Activated T-helper 17 cell treated with anti-CD3 and anti-CD28 coated beads, Interleukin-2, amount 50 U/mL, for 72 hours (primary cell): Measurements from ENCODE around the gene MPO. TPM values are rescaled to one million over a fixed set of nuclear protein-coding genes. Genes with fewer than 3 reads are reported as not detected.

ENCODE experiments used
- ATAC-seq: fragments of 150-1000 bp; cut with Tn5 transposase; replicated peaks from 2 replicates; pipeline ENCODE4 v1.10.0; 2021; ENCODE audit warnings: mild to moderate bottlenecking, moderate library complexity
- H3K27ac Mint-ChIP-seq: one replicate; pipeline ENCODE4 v1.8.0; 2022; ENCODE audit warnings: mixed read lengths
- H3K27me3 Mint-ChIP-seq: one replicate; pipeline ENCODE4 v1.8.0; 2022; ENCODE audit warnings: mixed read lengths
- H3K36me3 Mint-ChIP-seq: one replicate; pipeline ENCODE4 v1.8.0; 2022; ENCODE audit warnings: low read depth, mild to moderate bottlenecking, mixed read lengths
- H3K4me1 Mint-ChIP-seq: one replicate; pipeline ENCODE4 v1.8.0; 2022; ENCODE audit warnings: mixed read lengths
- H3K4me3 Mint-ChIP-seq: one replicate; pipeline ENCODE4 v1.8.0; 2022; ENCODE audit warnings: mild to moderate bottlenecking, mixed read lengths
- H3K9me3 Mint-ChIP-seq: one replicate; pipeline ENCODE4 v1.8.0; 2022; ENCODE audit warnings: mixed read lengths
- total RNA-seq, 2 donors: library from RNA; stranded (reverse); gene quantifications; one replicate each; pipeline ENCODE4 v1.2.3, GENCODE V29; 2022

The MPO gene
- total RNA-seq, 2 donors from 2014 or later = 1.2 to 2.0 TPM

DNA sequence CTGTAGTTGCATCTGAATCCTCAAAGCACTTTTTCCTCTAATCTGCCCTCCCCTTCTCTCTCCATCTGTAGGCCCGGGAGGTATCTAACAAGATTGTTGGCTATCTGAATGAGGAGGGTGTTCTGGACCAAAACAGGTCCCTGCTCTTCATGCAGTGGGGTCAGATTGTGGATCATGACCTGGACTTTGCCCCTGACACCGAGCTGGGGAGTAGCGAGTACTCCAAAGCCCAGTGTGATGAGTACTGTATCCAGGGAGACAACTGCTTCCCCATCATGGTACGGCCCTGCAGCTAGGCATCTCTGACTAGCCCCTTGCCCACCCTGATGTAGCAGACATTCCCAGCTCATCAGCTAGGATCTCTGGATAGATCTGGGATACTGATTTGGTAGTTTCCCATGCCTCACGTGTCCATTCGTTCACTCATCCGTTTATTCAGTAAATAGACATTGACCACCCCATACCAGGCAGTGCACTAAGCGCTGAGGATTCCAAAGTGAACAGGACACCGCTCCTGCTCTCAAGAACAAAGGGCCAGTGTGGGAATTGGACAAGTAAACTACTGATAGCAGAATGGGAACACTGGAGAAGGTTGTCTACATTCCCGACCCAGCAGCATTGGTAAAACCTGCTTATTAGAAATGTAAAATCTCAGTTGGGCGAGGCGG, 30.3 kb downstream of the MPO start:
- no peaks in the 10 kb centered on the region for H3K36me3 Mint-ChIP-seq
- H3K27me3 Mint-ChIP-seq = peaks cover 13% of the 10 kb centered on the region
- ATAC-seq = no peak
- H3K9me3 Mint-ChIP-seq = no peaks in the 10 kb centered on the region
- H3K4me1 Mint-ChIP-seq = no peaks in the 10 kb centered on the region
- H3K4me3 Mint-ChIP-seq = peak overlapping the region; percentile 57
- H3K27ac Mint-ChIP-seq = peak overlapping the region; percentile 80

DNA sequence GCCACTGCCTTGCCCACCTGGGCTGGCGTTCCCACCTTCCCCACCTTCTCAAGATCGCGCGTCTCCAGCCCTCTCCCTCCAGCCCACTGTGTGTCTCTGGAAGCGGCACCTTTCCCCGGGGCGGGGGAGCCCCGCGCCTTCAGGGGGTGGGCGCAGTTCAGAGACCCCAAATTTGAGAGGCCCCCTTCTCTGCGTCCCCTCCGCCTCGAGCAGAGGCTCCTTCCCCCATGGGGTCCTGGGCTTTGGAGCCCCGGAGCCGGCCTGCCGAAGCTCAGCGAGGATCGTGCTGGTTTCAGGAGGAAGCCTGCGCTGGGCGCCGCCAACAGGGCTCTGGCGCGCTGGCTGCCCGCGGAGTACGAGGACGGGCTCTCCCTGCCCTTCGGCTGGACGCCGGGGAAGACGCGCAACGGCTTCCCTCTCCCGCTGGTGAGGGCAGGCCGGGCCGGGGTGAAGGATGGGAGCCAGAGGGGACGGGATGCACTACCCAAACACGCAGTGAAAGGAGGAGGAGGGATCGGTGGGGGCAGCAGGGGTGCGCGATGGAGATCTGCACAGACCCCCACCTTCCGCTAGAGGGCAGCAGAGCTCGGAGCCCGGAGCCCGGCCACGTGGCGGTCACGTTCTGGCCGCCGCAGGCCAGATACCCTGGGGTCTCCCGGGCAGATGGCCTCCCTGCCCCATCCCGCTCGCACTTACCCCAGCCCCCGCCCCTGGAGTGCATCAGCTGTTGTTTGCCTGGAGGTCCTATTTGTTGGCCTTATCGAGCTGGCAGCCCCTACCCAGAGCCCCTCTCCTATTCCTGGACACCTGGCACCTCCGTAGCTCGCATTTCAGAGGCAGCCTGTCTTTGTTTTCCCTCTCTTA, 31.2 kb downstream of the MPO start:
- H3K4me3 Mint-ChIP-seq = peak overlapping the region; percentile 57
- peaks cover 11% of the 10 kb centered on the region for H3K27me3 Mint-ChIP-seq
- ATAC-seq = peak; percentile 85
- no peaks in the 10 kb centered on the region for H3K36me3 Mint-ChIP-seq
- no peaks in the 10 kb centered on the region for H3K4me1 Mint-ChIP-seq
- H3K9me3 Mint-ChIP-seq = no peaks in the 10 kb centered on the region
- H3K27ac Mint-ChIP-seq = peak overlapping the region; percentile 80

DNA sequence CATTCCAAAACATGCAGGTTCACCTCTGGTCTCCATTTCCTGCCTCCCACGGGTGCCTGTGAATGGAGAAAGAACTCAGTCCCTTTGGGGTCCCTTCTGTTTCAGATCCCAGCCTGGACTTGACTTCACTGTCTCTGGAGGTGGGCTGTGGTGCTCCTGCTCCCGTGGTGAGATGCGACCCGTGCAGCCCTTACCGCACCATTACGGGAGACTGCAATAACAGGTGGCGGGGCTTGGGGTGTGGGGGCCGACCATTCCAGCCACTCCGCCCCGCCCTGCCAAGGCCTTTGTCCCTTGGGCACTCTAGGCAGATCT, 31.8 kb downstream of the MPO start:
- Mint-ChIP-seq H3K9me3 (no peaks in the 10 kb centered on the region), H3K27me3 (peaks cover 14% of the 10 kb centered on the region), H3K27ac (no peak overlapping the region), H3K36me3 (no peaks in the 10 kb centered on the region), H3K4me1 (peaks cover 3% of the 10 kb centered on the region), H3K4me3 (peak overlapping the region; percentile 57)
- ATAC-seq = no peak

- peaks cover 5% of the 10 kb centered on the region for H3K4me1 Mint-ChIP-seq
- no peak overlapping the region for H3K27ac Mint-ChIP-seq
- H3K36me3 Mint-ChIP-seq = no peaks in the 10 kb centered on the region
- no peaks in the 10 kb centered on the region for H3K9me3 Mint-ChIP-seq
- H3K4me3 Mint-ChIP-seq = no peak overlapping the region
- ATAC-seq = peak; percentile 17
- H3K27me3 Mint-ChIP-seq = peaks cover 20% of the 10 kb centered on the region
Measured at GRCh38 chr17:58247511-58248363, 33.0 kb downstream of the MPO start.

DNA sequence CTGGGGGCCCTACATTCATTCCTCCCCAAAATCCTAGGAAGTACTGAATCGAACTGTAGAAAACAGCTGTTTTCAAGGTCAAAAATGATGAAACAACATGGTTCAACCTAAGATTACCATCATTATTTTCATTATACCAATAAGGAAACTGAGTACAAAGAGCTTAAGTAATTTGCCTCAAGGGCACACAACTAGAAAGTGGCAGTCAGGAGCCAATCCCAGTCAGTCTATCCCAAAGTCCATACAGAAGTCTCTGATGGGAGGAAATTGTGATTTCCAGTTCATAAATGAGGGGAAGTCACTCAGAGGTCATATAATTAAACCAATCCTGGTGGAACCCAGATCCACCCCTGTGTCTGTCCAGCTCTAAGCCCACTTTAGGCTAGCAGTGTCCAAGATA, 34.0 kb downstream of the MPO start:
- peaks cover 20% of the 10 kb centered on the region for H3K27me3 Mint-ChIP-seq
- no peak overlapping the region for H3K27ac Mint-ChIP-seq
- no peaks in the 10 kb centered on the region for H3K9me3 Mint-ChIP-seq
- H3K36me3 Mint-ChIP-seq = no peaks in the 10 kb centered on the region
- no peak for ATAC-seq
- peaks cover 5% of the 10 kb centered on the region for H3K4me1 Mint-ChIP-seq
- H3K4me3 Mint-ChIP-seq = no peak overlapping the region

- no peak overlapping the region for H3K27ac Mint-ChIP-seq
- H3K4me3 Mint-ChIP-seq = no peak overlapping the region
- H3K9me3 Mint-ChIP-seq = no peaks in the 10 kb centered on the region
- no peaks in the 10 kb centered on the region for H3K36me3 Mint-ChIP-seq
- no peak for ATAC-seq
- peaks cover 23% of the 10 kb centered on the region for H3K27me3 Mint-ChIP-seq
- peaks cover 5% of the 10 kb centered on the region for H3K4me1 Mint-ChIP-seq
Measured at GRCh38 chr17:58246104-58246740, 34.5 kb downstream of the MPO start.

DNA sequence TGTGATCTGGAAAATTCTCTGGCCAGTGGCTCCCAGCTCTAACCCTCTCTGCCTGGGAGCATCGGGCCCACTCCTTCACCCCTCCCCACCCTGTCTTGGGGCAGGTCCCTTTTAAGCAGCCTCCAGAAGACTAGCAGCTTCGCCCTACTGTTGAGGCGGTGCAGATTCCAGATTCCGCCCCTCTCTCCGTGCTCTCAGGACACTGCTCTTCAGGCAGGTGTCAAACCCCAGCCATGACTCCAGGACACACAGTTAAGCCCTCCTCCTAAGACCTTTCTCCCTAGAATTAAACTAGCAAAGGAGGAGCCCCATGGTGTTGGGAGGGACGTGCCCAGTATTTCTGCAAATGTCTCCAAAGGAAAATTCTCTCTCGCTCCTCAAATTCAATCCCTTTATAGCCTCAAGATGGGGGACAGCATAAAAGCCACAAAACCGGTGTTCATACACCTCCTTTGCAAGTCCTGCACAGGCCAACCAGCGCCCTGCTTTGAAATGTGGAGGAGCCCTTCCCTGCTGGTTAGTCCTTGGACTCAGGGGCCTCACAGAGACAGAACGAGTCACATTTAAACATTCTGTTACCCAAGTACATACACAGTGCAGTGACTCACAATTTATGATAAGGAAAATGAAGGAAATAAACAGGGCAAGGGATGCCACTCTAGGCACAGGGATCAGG, 35.2 kb downstream of the MPO start:
- Mint-ChIP-seq H3K27ac (no peak overlapping the region), H3K4me3 (no peak overlapping the region), H3K36me3 (no peaks in the 10 kb centered on the region), H3K27me3 (peaks cover 26% of the 10 kb centered on the region), H3K9me3 (no peaks in the 10 kb centered on the region), H3K4me1 (peaks cover 5% of the 10 kb centered on the region)
- no peak for ATAC-seq

GRCh38 chr17:58244963-58245362, 35.8 kb downstream of the MPO start:
- Mint-ChIP-seq H3K36me3 (no peaks in the 10 kb centered on the region), H3K4me3 (no peak overlapping the region), H3K27me3 (peaks cover 27% of the 10 kb centered on the region), H3K9me3 (no peaks in the 10 kb centered on the region), H3K4me1 (peaks cover 5% of the 10 kb centered on the region), H3K27ac (no peak overlapping the region)
- no peak for ATAC-seq

GRCh38 chr17:58242171-58242784, 38.5 kb downstream of the MPO start:
- Mint-ChIP-seq H3K9me3 (no peaks in the 10 kb centered on the region), H3K4me3 (no peak overlapping the region), H3K27ac (no peak overlapping the region), H3K4me1 (peaks cover 5% of the 10 kb centered on the region), H3K27me3 (peaks cover 37% of the 10 kb centered on the region), H3K36me3 (no peaks in the 10 kb centered on the region)
- ATAC-seq = peak; percentile 95

GRCh38 chr17:58239987-58240386, 40.7 kb downstream of the MPO start:
- Mint-ChIP-seq H3K27me3 (peaks cover 37% of the 10 kb centered on the region), H3K27ac (no peak overlapping the region), H3K9me3 (no peaks in the 10 kb centered on the region), H3K4me3 (no peak overlapping the region), H3K36me3 (no peaks in the 10 kb centered on the region), H3K4me1 (peaks cover 5% of the 10 kb centered on the region)
- ATAC-seq = no peak

DNA sequence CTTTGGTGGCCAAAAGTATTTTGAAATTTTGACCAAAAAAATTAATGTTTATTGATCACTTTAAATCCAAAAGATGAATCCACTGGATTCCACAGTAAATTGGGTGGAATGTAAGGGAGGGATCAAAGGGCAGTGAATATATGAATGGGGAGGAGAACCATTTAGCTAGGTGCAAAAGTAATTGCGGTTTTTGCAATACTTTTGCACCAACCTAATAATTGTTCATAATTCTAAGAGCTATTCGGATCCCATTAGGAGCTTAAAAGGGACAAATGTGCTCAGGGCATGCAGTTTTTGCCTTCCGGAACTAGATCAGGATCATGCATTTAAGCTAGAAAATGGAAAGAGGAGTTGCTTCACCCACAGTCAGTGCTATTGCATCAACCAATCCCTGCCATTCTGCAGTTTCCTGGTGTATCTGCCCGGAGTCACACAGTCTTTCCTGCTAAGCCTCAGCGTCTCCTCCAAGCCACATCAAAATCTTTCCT, 42.5 kb downstream of the MPO start, which contains the start of gene LPO:
Gene LPO (plus strand): TSS at position 438 of the 488 bp plus-strand sequence. CDS start 4,396 bp downstream, outside the sequence.
- Mint-ChIP-seq H3K4me1 (no peaks in the 10 kb centered on the region), H3K36me3 (no peaks in the 10 kb centered on the region), H3K27me3 (peaks cover 30% of the 10 kb centered on the region), H3K27ac (no peak within 1 kb of the TSS), H3K4me3 (no peak within 1 kb of the TSS), H3K9me3 (no peaks in the 10 kb centered on the region)
- ATAC-seq = no peak

DNA sequence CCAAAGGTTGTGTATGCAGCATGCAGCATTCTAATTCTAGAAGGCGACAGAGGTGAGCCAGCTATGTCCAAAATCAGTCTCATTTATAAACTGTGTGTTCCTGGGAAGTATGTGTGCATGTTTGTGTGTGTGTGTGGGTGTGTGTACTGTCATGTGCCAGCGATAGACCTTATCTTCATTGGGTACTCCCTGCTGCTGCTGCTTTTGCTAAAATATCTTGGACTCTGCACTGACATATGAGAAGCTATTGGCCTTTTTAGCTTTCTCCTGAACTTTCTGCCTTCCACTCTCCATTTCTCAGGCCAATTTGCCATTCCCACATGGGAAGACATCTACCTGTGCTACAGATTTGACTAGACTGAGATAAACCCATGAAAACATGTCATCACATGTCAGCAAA, 44.3 kb downstream of the MPO start:
- Mint-ChIP-seq H3K9me3 (no peaks in the 10 kb centered on the region), H3K27me3 (peaks cover 28% of the 10 kb centered on the region), H3K27ac (no peak overlapping the region), H3K4me1 (peaks cover 3% of the 10 kb centered on the region), H3K4me3 (no peak overlapping the region), H3K36me3 (no peaks in the 10 kb centered on the region)
- ATAC-seq = no peak

GRCh38 chr17:58235821-58236220, 44.9 kb downstream of the MPO start:
- Mint-ChIP-seq H3K4me3 (no peak overlapping the region), H3K4me1 (peaks cover 3% of the 10 kb centered on the region), H3K36me3 (no peaks in the 10 kb centered on the region), H3K9me3 (no peaks in the 10 kb centered on the region), H3K27me3 (peaks cover 28% of the 10 kb centered on the region), H3K27ac (no peak overlapping the region)
- ATAC-seq = no peak
